Kidney capillary endothelial cell (primary cell): Measurements from ENCODE around the gene SOX5.

Source experiments
- DNase-seq: peaks from one replicate; pipeline ENCODE4 v3.0.0-alpha.2; 2018; ENCODE audit warnings: low spot score

Gene SOX5

DNA sequence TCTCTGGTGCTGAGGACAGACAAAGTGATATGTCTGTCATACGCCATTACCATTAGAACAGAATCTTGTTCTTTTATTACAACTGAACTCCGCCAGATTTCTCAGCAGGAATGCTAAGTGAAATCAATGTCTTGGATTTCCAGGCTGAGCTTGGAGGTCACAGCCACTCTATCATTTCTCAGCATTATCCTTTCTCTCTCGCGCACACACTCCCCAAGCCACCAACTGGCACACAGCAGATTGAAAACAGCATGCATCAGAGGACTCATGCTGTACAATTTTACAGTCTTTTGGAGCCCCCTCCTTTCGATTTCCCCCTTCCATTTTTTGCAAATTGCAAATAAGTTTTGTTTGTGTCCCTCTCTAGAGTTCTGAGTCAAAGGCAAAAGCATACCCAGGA, 348.6 kb downstream of the SOX5 start:
- DNase-seq: no peak

DNA sequence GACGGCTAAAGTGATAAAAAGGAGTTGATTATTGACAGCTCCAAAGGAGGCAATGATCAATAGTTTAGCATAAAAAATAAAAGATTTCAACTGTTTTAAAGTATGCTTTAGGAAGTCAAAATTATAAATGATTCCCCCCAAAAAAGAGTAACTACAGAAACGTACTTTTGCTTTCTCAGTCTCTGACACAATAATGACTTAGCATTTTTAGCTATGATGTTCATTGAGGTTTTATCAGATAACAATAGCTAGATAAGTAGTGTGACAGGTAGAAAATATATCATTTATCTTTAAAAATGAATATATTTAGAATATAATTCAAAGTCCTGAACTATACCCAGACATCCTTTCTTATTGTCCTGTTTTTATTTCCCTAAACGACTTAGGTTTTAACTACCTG, 352.9 kb downstream of the SOX5 start:
- DNase-seq: no peak

DNA sequence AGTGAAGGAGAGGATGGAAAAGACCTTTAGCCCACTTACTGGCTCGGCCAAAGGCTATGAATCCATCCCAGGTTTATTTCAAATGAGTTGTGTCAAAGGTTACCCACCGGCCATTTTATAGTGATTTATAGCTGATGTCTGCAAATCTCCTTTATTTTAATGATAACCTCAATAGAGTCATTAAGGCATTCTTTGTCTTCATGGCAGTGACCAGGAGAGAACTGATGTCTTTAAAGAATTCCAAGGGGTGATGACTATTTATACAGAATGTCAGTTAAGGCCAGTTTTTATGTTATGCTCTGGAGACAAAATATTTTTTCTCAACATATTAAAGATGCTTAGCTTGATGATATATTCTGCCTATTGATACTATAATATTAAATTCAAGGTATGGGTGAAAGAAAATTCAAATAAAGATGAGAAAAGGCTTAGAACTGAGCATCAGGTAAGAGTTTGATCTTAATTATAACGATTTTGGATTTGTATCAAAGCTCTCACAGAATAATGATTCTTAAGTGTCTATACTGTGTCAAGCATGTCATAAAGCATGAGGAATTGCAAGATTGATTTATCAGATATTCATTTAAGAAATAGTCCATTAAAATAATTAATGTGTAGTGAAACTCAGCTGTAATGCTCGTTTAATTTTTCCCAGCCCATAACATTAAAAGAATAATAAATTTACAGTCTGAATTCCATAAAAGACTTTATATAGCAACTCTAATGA, 361.5 kb downstream of the SOX5 start:
- no peak for DNase-seq

DNA sequence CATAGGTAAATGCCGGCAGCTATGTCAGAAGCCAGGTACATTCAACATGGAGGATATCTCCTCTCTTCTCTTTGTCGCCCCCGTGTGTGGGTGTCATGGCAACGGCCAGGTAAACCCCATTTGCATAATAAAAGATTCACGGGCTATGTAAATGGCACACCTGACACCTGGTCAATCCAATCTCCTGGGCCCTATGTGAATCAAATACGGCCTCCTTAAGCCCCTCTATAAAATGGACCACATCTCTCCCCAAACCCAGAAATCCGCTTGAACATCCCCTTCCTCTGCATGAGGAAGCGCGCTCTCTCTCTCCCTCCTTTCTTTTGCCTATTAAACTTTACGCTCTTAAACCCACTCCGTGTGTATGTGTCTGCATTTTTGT, 363.7 kb downstream of the SOX5 start:
- no peak for DNase-seq

DNA sequence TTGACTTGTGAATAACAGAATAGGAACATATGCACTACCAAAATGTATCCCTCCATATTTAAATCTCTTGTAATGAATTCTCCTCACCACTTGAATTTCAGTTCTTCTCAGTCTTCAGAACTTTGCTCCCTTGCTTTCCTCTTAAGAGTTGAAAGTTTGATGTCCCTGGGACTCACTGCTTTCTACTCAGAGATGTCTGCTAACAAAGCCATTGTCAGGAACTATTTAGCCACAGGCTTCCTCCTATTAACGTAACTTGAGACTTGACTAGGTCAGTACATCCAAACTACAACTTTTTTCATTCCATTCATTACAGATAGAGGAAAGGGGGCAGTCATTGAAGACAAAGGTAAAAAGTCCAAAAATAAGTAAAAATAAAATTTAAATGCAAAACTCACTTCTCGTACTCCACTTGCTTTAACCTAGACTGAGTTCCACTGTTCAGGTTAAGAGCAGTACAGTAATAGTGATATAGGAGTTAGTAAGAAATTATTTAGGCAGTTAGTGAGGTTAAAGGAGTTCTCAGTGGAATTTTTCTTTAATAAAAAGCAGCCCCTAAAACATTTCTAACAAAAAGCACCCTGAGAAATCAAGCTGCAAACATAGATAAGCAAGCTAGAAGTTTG, 364.2 kb downstream of the SOX5 start:
- DNase-seq: no peak

DNA sequence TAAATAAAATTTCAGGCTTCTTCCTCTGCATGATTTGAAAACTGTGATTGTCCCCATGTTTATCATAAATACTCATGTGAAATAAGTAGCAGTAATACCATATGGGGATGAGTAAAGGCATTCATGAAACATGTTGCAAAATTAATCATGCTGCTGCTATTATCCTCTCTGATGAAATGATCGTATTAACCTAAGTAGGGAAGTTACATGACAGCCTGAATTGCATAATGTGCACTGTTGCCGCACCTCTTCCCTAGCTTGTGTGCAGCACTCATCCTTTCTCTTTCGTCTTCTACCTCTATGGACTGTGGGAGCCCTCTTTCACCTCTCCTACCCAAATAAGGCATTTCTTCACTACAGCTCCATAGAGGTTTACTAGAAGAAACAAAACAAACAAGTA, 367.6 kb downstream of the SOX5 start:
- DNase-seq: no peak

DNA sequence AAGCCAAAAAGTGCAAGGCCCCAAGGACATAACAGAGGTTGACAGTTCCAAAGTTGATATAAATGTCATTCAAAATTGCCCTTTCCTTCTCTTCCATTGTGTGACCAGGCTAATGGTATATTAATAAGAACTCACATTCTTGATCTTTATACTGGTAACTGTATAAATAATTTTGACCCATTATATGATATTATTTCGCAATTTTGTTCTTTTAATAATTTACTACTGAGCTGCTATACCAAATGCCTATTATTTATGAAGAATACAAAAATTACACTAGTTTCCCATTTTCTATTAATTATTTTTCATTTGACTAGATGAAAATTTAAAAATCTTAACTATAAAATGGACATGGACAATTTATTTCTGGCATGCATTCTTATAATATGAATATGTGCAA, 370.2 kb downstream of the SOX5 start:
- DNase-seq: no peak

DNA sequence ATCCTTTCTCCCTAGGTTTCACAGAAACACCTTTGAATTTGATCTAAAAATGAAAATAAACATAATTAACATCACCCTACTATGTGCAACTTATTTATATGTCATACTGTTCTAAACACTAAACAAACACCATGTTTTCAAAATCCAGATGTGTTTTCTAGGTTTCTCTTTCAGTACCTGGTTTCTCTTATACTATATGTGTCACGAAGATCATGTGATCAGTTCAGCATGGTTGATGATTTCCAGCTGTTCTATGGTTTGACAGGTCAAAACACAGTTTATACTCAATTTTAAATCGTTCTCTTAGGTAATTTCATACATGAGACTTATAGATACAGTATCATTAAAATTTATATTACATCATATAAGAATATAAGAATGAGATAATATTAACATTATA, 373.1 kb downstream of the SOX5 start:
- no peak for DNase-seq

DNA sequence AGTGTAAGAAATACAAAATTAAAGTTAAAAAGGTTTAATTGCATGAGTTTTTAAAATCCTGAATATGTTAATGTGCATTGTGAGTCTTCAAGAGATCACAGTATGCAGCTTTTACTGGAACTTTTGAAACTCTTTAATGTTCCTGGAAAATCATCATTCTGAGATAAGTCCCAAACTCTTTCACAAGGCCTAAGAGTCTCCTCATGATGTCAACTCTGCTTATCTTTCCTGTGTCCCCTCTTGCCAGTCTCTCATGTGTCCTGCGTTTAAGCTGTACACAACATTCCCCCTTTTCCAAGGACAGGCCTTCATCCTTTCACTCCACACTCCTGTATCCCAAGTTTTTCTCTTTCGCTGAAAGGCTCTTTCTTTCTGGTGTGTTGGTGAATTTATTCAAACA, 380.1 kb downstream of the SOX5 start:
- DNase-seq: no peak

DNA sequence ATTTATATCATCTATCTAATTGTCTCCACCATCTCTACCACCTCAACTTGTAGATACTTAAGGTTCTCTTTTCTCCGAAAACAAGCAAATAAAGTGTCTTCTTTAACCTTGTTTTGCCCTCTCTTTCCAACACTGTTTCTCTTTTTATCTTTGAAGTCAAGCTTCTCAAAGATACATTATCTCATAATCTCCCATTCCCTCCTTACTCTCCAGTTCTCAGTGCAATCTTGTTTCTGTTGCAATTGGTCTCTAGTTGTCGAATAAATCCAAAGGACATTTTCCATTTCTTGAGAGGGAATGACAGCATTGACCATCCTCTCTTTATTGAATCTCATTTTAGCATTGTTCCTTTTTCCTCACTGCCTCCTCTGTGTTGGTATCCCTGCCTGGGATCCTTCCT, 383.3 kb downstream of the SOX5 start:
- no peak for DNase-seq

DNA sequence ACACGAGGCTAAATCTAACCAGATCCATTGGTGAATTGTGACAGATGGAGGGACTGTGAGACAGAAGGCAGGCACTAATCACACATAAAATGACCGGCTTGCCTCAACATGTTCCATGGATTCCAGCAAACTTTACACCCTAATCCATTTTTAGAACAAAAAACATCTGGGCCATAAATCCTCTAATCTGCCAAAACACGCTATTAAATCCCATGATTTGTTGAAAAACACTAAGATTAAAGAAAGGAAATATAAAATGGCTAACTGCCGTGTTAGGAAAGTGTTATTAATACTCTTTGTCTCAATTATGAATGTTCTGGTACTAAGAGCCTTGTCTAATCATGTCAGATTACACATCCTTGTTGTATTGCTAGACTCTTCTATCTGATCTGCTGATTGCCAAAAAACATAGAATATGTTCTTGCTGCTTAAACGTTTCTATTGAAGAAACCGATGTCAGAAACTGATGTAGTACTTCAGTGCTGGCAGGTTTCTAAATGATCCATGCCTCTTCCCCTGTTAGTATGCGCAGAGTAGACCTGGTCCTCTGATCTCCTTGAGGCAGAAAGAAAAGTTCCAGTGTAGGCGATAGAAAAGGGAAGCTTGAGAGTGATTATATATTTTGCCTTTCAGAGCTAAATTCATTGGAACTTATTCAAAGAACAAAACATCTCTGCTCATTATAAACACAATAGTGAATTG, 384.9 kb downstream of the SOX5 start:
- DNase-seq: no peak

DNA sequence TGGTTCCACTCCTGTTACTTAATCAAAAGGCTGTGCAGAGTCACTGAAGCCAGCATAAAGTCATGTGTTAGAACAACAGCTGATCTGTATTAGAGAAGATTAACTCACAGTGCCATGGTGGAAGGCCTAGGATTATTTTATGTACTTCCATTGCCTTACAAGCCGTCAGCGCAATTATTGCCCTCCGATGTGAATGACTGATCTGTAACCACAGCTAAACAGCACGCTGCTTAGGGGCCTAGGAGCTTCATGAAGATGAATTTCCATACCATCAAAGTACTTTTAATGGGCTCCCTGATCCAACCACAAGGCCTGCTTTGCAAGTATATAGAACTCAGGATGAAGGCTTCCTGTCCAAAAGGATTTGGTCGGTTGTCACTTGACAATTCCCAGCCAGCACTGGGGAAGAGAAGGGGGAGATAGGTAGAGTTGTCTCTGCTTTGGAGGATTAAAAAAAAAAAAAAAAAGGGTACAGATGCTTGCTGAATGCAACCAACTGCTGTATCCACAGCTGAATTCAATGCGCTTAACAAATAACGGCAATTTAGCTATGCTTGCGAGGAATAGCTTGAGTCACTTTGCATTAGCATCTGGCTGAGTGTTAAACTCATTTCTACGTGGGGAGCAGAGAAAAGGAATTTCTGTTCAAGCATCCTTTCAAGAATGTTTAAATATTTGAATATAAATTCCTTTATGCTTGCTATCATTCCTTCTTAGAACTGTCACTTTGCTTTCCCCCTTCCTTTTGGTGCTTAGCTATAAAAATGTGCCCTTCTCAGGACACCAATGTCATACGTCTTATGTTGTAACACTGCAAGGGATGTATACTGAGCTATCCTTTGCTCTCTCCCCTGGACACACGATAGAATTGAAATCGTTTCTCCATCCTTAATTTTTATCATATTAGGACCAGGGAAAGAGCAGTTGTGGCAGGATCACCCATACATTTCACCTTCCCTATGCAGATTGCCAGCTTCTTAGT, 387.8 kb downstream of the SOX5 start:
- DNase-seq: no peak

DNA sequence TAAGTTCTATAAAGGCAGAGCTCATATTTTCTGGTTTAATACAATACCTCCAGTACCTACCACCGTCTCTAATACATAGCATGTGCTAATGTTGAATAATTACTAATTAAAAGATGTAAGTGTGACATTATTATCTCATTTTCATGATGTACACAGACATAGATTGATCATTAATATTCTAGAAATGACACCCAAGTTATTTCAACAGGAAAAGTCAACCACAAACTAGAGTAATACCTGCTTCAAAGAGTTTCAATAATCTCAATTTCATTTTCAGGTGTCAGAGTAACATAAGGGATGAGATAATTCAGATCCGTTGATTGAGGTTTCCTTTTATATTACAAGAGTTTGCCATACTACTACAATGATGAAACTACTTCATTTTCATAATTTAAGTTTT, 388.9 kb downstream of the SOX5 start:
- DNase-seq: no peak

DNA sequence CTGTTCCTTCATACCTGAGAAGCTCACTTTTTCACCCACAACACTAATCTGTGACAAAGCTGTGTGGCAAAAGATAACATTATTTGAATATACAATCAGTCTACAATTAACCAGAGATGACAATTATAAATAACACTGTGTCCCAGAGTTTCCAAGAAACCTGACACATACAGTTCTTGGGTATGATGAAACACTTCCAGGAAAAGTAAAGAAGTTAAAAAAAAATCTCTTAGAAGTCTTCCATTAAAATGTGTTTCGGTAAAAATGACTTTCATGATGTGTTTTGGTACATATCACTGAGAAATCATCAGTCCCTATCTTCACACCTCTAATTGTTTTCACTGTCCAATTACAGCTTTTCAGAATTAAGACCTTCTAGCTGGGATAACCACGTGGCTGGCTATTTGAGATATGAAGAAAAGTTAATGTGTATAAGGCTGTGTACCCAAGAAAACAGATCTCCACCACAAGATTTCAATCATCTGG, 390.2 kb downstream of the SOX5 start:
- no peak for DNase-seq

DNA sequence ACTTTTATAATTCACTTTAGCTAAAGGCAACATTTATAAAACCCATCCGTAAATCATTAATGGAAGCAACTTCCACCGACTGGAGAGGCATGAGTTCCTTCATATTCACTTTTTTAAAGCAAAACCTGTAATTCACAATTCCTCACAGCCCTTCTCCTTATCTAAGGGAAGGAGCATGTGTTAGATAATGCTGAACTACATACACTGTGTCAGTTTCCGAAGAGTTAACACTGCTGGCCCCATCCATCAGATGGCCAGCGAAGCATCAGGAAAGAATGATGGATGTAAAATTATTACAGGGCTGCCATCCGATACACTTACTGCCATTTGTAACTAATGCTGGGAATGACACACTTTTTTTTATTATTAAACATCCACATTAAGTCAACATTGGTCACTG, 392.8 kb downstream of the SOX5 start:
- no peak for DNase-seq

DNA sequence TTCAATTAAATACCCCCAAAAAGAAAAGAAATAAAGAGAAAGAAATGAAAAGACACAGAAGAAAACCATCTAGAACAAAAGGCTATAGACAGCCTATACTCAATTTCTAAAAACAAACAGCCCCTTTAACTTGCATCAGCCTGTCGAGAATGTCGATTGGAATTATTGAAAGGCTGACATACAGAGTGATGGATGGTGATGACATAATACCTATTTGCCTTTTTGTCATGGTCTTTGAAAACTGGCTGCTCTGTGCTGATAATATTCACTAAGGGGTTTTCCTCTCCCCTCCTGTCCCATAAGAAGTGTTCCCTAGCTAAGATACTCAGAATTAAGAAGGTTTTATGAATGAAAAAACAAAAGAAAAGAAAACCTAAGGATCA, 393.7 kb downstream of the SOX5 start:
- no peak for DNase-seq

DNA sequence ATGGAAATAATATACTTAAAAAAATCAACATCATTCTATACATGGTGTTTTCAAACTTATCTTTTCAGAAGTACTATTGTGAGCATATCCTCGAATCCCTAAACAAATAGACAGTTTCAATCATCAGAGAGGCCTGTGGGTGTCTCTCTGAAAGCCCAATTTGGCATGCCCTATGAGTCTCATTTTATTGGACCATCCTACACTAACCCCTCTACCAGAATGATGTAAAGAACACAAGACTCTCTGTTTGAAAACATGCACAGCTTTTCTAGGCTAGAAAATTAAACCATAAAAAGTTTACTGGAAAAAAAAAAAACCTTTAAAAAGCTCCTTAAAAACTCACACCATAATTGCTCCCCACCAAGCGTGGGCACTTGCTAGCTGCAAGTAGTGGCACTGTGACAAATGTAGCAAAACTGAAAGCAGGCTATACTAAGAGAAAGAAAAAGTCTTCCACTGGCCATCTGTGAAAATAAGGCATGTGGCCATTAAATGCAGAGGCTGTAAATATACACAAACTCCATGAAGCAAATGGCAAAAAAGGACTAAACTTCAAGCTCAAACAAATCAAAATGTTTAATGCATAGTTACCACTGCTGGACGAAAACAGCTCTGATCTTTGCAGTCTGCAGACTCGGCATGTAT, 394.2 kb downstream of the SOX5 start:
- DNase-seq: no peak

DNA sequence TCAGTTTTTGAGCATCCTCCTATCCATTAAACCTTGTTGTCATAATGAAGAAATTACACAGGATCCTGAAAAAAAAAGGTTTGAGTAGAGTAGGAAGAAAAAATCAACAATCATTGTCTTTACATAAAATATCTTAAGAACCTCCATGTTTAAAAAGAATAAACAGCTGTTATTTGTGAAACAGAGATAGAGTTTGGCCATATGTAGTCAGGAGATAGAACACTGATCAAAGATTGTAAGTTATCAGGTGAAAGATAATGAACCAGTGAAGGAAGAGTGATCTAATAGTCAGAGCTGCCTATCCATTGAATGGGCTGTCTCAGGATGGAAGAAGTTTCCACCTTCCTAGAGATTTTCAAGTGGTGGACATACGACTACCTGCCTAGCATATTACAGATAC, 397.1 kb downstream of the SOX5 start:
- DNase-seq: no peak

DNA sequence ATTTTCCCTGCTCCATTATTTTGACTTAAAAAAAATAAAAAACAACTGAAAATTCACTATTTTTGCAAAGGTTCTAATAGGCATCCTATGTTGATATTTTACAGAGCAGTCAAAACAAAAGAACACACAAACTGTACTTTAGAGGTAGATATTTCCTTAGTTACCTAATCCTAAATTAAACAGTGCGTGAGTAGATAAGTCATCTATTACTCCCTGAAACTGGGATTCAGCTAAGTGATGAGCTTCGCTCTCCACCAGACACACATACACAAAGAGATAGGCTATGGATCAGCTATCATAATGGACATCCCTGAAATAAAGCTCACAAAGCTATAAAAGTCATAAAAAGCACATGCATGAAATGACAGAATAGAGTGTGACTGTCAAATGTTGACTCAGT, 398.7 kb downstream of the SOX5 start:
- no peak for DNase-seq

DNA sequence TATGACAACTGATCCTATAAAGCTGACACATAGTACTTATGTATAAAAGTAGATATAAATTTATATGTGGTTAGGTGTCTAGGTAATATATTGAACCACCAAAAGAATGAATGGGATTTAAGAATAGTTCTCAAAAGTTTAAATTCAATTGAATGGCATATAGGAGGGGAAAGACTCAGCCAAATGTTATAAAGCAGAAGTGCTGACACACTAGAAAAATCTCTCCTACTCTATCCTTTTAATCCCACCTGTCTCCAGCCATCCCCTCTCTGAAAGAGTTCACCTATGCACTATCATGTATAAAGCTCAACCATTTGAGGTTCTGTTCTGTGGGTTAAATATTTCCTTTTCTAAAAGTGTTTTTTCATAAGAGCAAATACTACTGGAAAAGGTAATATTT, 400.7 kb downstream of the SOX5 start:
- no peak for DNase-seq

DNA sequence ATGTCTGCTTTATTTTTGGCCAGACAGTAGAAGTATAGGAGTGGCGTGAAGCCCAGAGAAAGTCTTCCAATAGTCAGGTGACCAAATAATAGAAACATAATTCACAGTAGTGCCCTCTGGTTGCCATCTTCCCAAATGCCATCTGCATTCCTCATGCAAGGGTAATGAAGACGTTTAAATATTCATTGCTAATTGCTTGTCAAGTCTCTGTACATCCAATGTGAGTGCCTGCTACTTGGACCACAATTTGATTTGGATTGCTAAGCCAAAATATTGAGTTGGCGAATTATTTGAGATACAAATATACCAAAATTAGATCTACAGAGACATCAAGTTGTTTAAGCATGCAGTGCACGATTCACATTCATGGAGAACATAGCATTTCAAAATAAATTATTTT, 402.7 kb downstream of the SOX5 start:
- DNase-seq: no peak

DNA sequence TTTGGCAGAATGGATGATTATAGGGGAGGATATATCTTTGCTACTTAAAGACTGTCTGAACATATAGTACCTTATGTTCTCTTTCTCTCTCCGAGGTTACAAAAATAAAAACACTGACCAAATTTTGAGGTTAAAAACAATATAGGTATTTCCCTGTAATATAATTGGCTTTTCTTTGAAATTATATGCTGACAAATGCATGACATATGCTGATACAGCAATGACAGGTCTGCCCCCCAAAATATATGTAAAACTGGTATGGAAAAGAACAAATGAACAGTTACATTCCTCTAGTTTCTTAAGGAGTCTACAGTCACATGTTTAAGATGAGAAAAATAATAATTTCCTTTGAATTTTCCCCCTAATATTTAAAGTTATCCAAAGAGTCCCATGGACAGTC, 405.7 kb downstream of the SOX5 start:
- no peak for DNase-seq
